SK-N-SH (cell line): ENCODE results near the gene TPO.

Experiments used
- CHD2 ChIP-seq: fragments of 150-350 bp; IDR thresholded peaks from 2 replicates; pipeline ENCODE4 v1.6.1; 2018; ENCODE audit warnings: low read length; ENCODE audit not compliant: partially characterized antibody
- EP300 ChIP-seq, 2 experiments: IDR thresholded peaks; 2 replicates each; pipeline versions ENCODE4 v1.4.0 to v1.6.1; 2012; ENCODE audit warnings: borderline replicate concordance in 1 of 2, low read depth in 1 of 2, low read length in 1 of 2
- POLR2AphosphoS5 ChIP-seq: IDR thresholded peaks from 2 replicates; pipeline ENCODE4 v1.6.1; 2012; ENCODE audit warnings: low read depth, low read length
- TF ChIP-seq, protein P1 (sequence below): fragments of 200-600 bp; sonication (generic); IDR thresholded peaks from 2 replicates; pipeline ENCODE4 v1.6.1; 2017; ENCODE audit warnings: antibody characterized with exemption, mild to moderate bottlenecking, moderate library complexity
- TF ChIP-seq, protein P2 (sequence below): fragments of 150-350 bp; IDR thresholded peaks from 2 replicates; pipeline ENCODE4 v1.6.1; 2017; ENCODE audit warnings: antibody characterized with exemption, low read length, low read depth, borderline replicate concordance

DNA sequence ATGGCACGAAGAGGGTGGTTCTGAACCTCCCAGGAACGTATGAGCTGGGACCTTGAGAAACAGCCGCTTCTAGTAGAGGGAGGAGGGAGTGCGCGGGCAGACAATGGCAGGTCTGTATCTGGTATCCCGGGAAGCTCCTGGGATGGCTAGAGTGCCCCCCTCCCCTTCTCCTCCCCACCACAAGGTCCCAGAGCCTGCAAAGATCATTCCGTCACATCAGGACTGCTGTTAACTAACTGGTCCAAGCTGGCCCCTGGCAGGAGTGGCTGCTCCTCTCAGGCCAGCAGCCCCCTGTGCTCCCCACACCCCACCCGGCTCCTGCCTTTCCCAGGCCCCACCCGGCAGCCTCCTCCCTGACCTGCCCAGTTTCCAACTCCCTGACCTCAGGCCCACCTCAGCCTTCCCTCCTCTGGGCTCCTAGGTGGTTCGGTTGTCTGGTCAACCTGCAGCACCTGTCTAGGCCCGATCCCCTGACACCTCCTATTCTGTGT lies 75.0 kb downstream of the TPO start:
- TF ChIP-seq, protein P1, sequence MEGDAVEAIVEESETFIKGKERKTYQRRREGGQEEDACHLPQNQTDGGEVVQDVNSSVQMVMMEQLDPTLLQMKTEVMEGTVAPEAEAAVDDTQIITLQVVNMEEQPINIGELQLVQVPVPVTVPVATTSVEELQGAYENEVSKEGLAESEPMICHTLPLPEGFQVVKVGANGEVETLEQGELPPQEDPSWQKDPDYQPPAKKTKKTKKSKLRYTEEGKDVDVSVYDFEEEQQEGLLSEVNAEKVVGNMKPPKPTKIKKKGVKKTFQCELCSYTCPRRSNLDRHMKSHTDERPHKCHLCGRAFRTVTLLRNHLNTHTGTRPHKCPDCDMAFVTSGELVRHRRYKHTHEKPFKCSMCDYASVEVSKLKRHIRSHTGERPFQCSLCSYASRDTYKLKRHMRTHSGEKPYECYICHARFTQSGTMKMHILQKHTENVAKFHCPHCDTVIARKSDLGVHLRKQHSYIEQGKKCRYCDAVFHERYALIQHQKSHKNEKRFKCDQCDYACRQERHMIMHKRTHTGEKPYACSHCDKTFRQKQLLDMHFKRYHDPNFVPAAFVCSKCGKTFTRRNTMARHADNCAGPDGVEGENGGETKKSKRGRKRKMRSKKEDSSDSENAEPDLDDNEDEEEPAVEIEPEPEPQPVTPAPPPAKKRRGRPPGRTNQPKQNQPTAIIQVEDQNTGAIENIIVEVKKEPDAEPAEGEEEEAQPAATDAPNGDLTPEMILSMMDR = no peak
- TF ChIP-seq CHD2 (no peak), EP300 (IDR thresholded peaks at IDR 0.05; ENCODE audit: borderline replicate concordance in 1 of 2, low read depth in 1 of 2, low read length in 1 of 2) (no peak), POLR2AphosphoS5 (no peak)
- TF ChIP-seq, protein P2, sequence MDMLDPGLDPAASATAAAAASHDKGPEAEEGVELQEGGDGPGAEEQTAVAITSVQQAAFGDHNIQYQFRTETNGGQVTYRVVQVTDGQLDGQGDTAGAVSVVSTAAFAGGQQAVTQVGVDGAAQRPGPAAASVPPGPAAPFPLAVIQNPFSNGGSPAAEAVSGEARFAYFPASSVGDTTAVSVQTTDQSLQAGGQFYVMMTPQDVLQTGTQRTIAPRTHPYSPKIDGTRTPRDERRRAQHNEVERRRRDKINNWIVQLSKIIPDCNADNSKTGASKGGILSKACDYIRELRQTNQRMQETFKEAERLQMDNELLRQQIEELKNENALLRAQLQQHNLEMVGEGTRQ = no peak
